K562 (cell line): Measurements from ENCODE around the gene STMN3. TPM values are rescaled to one million over a fixed set of nuclear protein-coding genes. Genes with fewer than 3 reads are reported as not detected.

Experiments used
- HCFC1 ChIP-seq: IDR thresholded peaks from 2 replicates; pipeline ENCODE4 v1.6.1; 2012; ENCODE audit warnings: low read depth, low read length, improper control_type of control experiment
- HDAC2 ChIP-seq: fragments of 450-650 bp; IDR thresholded peaks from 2 replicates; pipeline ENCODE4 v1.6.1; 2016; ENCODE audit warnings: mild to moderate bottlenecking
- HDGF ChIP-seq: fragments of 450-650 bp; IDR thresholded peaks from 2 replicates; pipeline ENCODE4 v1.6.1; 2016
- MAFK ChIP-seq: IDR thresholded peaks from 2 replicates; pipeline ENCODE4 v1.6.1; 2011; ENCODE audit warnings: low read length, improper control_type of control experiment
- ZBTB11 ChIP-seq, 3 experiments: fragments of 200-800 bp in 1 of 3; fragments of 250-450 bp in 1 of 3; fragments of 450-650 bp in 1 of 3; sonication (Bioruptor Pico) in 1 of 3; sonication (Bioruptor generic) in 1 of 3; formaldehyde crosslinking in 1 of 3; IDR thresholded peaks; 2 replicates each; pipeline versions ENCODE4 v1.6.1 to v1.8.0; 2016 to 2022; ENCODE audit warnings: mild to moderate bottlenecking in 2 of 3, missing genetic modification characterization in 2 of 3, missing compliant biosample characterization in 1 of 3, moderate library complexity in 1 of 3
- ZBTB9 ChIP-seq: fragments of 450-650 bp; formaldehyde crosslinking; IDR thresholded peaks from 2 replicates; pipeline ENCODE4 v1.4.0; 2020; ENCODE audit warnings: mild to moderate bottlenecking, moderate library complexity
- ZNF639 ChIP-seq, 2 experiments: fragments of 200-800 bp in 1 of 2; sonication (Bioruptor generic) in 1 of 2; sonication (generic) in 1 of 2; formaldehyde crosslinking in 1 of 2; IDR thresholded peaks in 1 of 2; conservative IDR thresholded peaks in 1 of 2; 2 replicates each; pipeline versions ENCODE4 v1.5.0 to v1.6.1; 2016 to 2020; ENCODE audit warnings: missing compliant biosample characterization in 1 of 2, missing genetic modification characterization in 1 of 2, missing genetic modification reagents in 1 of 2
- polyA plus RNA-seq, 8 experiments: library from polyadenylated mRNA; depleted of rRNA in 4 of 8; stranded (reverse) in 5 of 8; unstranded in 3 of 8; fragments of >200 nt; fragmentation: Nextera tagmentation in 2 of 8; fragmentation: Illumina TruSeq in 1 of 8; extraction: Ambion mirVana in 2 of 8; extraction: Trizol in 1 of 8; gene quantifications; 2 replicates each; pipeline versions ENCODE4 v1.2.1 to v1.2.3, GENCODE V29; 2011 to 2014; ENCODE audit warnings: inconsistent platforms in 1 of 8, missing spikeins in 1 of 8
- total RNA-seq, 7 experiments: library from RNA; depleted of rRNA in 6 of 7; stranded (reverse); fragments of >200 nt in 6 of 7; fragmentation: Illumina TruSeq in 2 of 7; extraction: Trizol in 2 of 7; gene quantifications; 2 replicates each; pipeline versions ENCODE4 v1.2.1 to v1.2.3, GENCODE V29; 2011 to 2021; ENCODE audit warnings: low replicate concordance in 1 of 7

The STMN3 gene
- total and polyA plus RNA-seq, 9 of the 15 experiments (the other 6 are each of a cell fraction or from before 2014, with no cell fraction given): 0.70 to 65.6 (median 29.4) TPM

GRCh38 chr20:63657937-63658748 is 4.9 kb upstream of the STMN3 start, which contains the start of gene RTEL1 (continued):
- TF ChIP-seq ZNF639 (CRISPR knock-in tag; conservative IDR thresholded peaks at IDR 0.05 in 1 of 2, IDR thresholded peaks at IDR 0.05 in 1 of 2) (peak in 1 of 2 experiments; percentile 83; a peak in 1 of 4 replicates), HDGF (no peak), ZBTB11 (CRISPR knock-in tag; IDR thresholded peaks at IDR 0.05) (peak; percentile 99 to 100 (median 99)), MAFK (no peak), HCFC1 (peak; percentile 91), HDAC2 (peak; percentile 82), ZBTB9 (0 out of 2 replicates have a peak, but pooled peaks have one; percentile 27)
